ENCODE measurements around the gene CHRM5. TPM values are rescaled to one million over a fixed set of nuclear protein-coding genes. Genes with fewer than 3 reads are reported as not detected.

CHRM5 gene
- total RNA-seq, 1 experiment from 2014 or later, result not detected

GRCh38 chr15:34031987-34032760, 63.9 kb downstream of the CHRM5 start:
- no peak for TF ChIP-seq CTCF (IDR thresholded peaks at IDR 0.05)
- TF ChIP-seq REST (IDR thresholded peaks at IDR 0.05; ENCODE audit: insufficient read depth in 1 of 2, low read depth in 2 of 2, low read length in 1 of 2), result no peak
- TF ChIP-seq TCF7L2 (IDR thresholded peaks at IDR 0.05; ENCODE audit: low read depth, low read length), result no peak
- TF ChIP-seq POLR2AphosphoS5 (IDR thresholded peaks at IDR 0.05; ENCODE audit: low read depth, low read length), result no peak
- no peak for TF ChIP-seq SIN3A (IDR thresholded peaks at IDR 0.05; ENCODE audit: borderline replicate concordance, insufficient read depth, low read depth, low read length)
- DNase-seq (ENCODE audit: low read depth, low spot score) (no peak), ATAC-seq (no peak)
- ChIA-PET CTCF (no interaction called here), POLR2A (no interaction called here)
- peaks cover 8% of the 10 kb centered on the region for H3K4me1 ChIP-seq (ENCODE audit: control insufficient read depth, insufficient read depth, low read length)
- no peaks in the 10 kb centered on the region for H3K27me3 ChIP-seq (ENCODE audit: control insufficient read depth, insufficient read depth, low read length)
- H3K27ac ChIP-seq (ENCODE audit: low read length), result no peak overlapping the region
- no peaks in the 10 kb centered on the region for H3K9me3 ChIP-seq (ENCODE audit: control insufficient read depth, insufficient read depth, low read depth, low read length)
- no peaks in the 10 kb centered on the region for H3K36me3 ChIP-seq (ENCODE audit: control insufficient read depth, insufficient read depth, low read length)
- H3K4me3 ChIP-seq (ENCODE audit: low read depth in 2 of 2, low read length in 2 of 2), result no peak overlapping the region
- in situ Hi-C loops (cut with HindIII; ENCODE audit: low pct_unique_long_range_greater_than_20kb, low sequenced_read_pairs) (no loop called here), intact Hi-C loops (cut with micrococcal nuclease; ENCODE audit: unreplicated experiment) (no loop called here)
- no TSS peak for BruUV-seq (replicated peaks)

GRCh38 chr15:34038023-34038870, 70.0 kb downstream of the CHRM5 start:
- H3K36me3 ChIP-seq (ENCODE audit: control insufficient read depth, insufficient read depth, low read length), result no peaks in the 10 kb centered on the region
- no peaks in the 10 kb centered on the region for H3K9me3 ChIP-seq (ENCODE audit: control insufficient read depth, insufficient read depth, low read depth, low read length)
- DNase-seq (ENCODE audit: low read depth, low spot score), result no peak
- BruUV-seq (replicated peaks), result no TSS peak
- intact Hi-C loops (cut with micrococcal nuclease; ENCODE audit: unreplicated experiment), result no loop called here
- H3K27me3 ChIP-seq (ENCODE audit: control insufficient read depth, insufficient read depth, low read length), result no peaks in the 10 kb centered on the region
- peaks cover 15% of the 10 kb centered on the region for H3K4me1 ChIP-seq (ENCODE audit: control insufficient read depth, insufficient read depth, low read length)
- TF ChIP-seq TCF7L2 (IDR thresholded peaks at IDR 0.05; ENCODE audit: low read depth, low read length) (no peak), REST (IDR thresholded peaks at IDR 0.05; ENCODE audit: insufficient read depth in 1 of 2, low read depth in 2 of 2, low read length in 1 of 2) (no peak), CTCF (IDR thresholded peaks at IDR 0.05) (no peak), POLR2AphosphoS5 (IDR thresholded peaks at IDR 0.05; ENCODE audit: low read depth, low read length) (peak; percentile 82), SIN3A (IDR thresholded peaks at IDR 0.05; ENCODE audit: borderline replicate concordance, insufficient read depth, low read depth, low read length) (peak; percentile 80; the same call in 1 of the 2 replicates)
- ChIA-PET CTCF (no interaction called here), POLR2A (no interaction called here)
- in situ Hi-C loops (cut with HindIII; ENCODE audit: low pct_unique_long_range_greater_than_20kb, low sequenced_read_pairs), result no loop called here
- peak; percentile 94 for ATAC-seq
- peak overlapping the region; percentile 97 for H3K27ac ChIP-seq (ENCODE audit: low read length)
- H3K4me3 ChIP-seq (ENCODE audit: low read depth in 2 of 2, low read length in 2 of 2), result peak overlapping the region; percentile 86 to 90
